CD14-positive monocyte (primary cell): ENCODE data around the gene CCDC73. TPM values are rescaled to one million over a fixed set of nuclear protein-coding genes. Genes with fewer than 3 reads are reported as not detected.

ENCODE experiments used
- DNase-seq, 3 donors: peaks; one replicate each; pipeline ENCODE4 v3.0.0-alpha.2; 2011 to 2022
- H2AFZ ChIP-seq: 2 replicates; pipeline ENCODE4 v1.6.0; 2012; ENCODE audit warnings: mild to moderate bottlenecking, low read depth, low read length, inconsistent platforms; ENCODE audit not compliant: insufficient read depth, poor library complexity, severe bottlenecking
- H3K27ac ChIP-seq, 2 donors: 1 replicate in 1 of 2; 2 replicates in 1 of 2; pipeline ENCODE4 v1.5.1; 2012 to 2013; ENCODE audit warnings: low read length in 2 of 2, control low read depth in 1 of 2, inconsistent platforms in 1 of 2, low read depth in 1 of 2, mild to moderate bottlenecking in 1 of 2
- H3K27me3 ChIP-seq, 2 donors: one replicate each; pipeline versions ENCODE4 v1.6.0 to v1.6.1; 2011 to 2013; ENCODE audit warnings: low read length in 2 of 2; ENCODE audit not compliant: control insufficient read depth in 2 of 2, insufficient read depth in 2 of 2
- H3K36me3 ChIP-seq, 2 donors: replicated peaks in 1 of 2; 1 replicate in 1 of 2; 2 replicates in 1 of 2; pipeline versions ENCODE4 v1.5.1 to v1.6.1; 2012 to 2013; ENCODE audit warnings: low read length in 2 of 2, control low read depth in 1 of 2, inconsistent platforms in 1 of 2, mild to moderate bottlenecking in 1 of 2; ENCODE audit not compliant: insufficient read depth in 2 of 2, control insufficient read depth in 1 of 2
- H3K4me1 ChIP-seq, 2 donors: 1 replicate in 1 of 2; 2 replicates in 1 of 2; pipeline versions ENCODE4 v1.5.1 to v1.6.1; 2012 to 2013; ENCODE audit warnings: low read length in 2 of 2, control low read depth in 1 of 2, inconsistent platforms in 1 of 2, mild to moderate bottlenecking in 1 of 2, moderate library complexity in 1 of 2; ENCODE audit not compliant: insufficient read depth in 2 of 2, control insufficient read depth in 1 of 2
- H3K4me2 ChIP-seq: replicated peaks from 2 replicates; pipeline ENCODE3; 2012; ENCODE audit warnings: low read length, moderate library complexity, mild to moderate bottlenecking; ENCODE audit not compliant: poor library complexity, severe bottlenecking; ENCODE audit errors: extremely low read depth
- H3K4me3 ChIP-seq, 3 experiments: fragments of 200-600 bp in 1 of 3; sonication (generic) in 1 of 3; replicated peaks in 1 of 3; 1 replicate in 2 of 3; 2 replicates in 1 of 3; pipeline ENCODE4 v1.5.1; 2011 to 2013; ENCODE audit warnings: low read length in 3 of 3, mild to moderate bottlenecking in 3 of 3, control low read depth in 2 of 3, low read depth in 2 of 3, inconsistent platforms in 1 of 3, moderate library complexity in 1 of 3
- H3K79me2 ChIP-seq: 2 replicates; pipeline ENCODE4 v1.6.0; 2012; ENCODE audit warnings: mild to moderate bottlenecking, control low read depth, inconsistent platforms, low read length, moderate library complexity; ENCODE audit not compliant: insufficient read depth
- H3K9ac ChIP-seq: 2 replicates; pipeline ENCODE4 v1.6.0; 2017; ENCODE audit warnings: low read length, mild to moderate bottlenecking; ENCODE audit not compliant: insufficient read depth, poor library complexity, severe bottlenecking
- H3K9me3 ChIP-seq, 2 donors: replicated peaks in 1 of 2; 1 replicate in 1 of 2; 2 replicates in 1 of 2; pipeline versions ENCODE4 v1.5.1 to v1.6.1; 2012 to 2013; ENCODE audit warnings: low read length in 2 of 2, control low read depth in 1 of 2; ENCODE audit not compliant: control insufficient read depth in 1 of 2, insufficient read depth in 1 of 2
- H4K20me1 ChIP-seq: 2 replicates; pipeline ENCODE4 v1.6.0; 2012; ENCODE audit warnings: mild to moderate bottlenecking, low read length, control low read depth, moderate library complexity; ENCODE audit not compliant: insufficient read depth
- H3K27ac Mint-ChIP-seq, 7 donors: one replicate each; pipeline ENCODE4 v1.8.0; 2020; ENCODE audit warnings: mild to moderate bottlenecking in 7 of 7, mixed read lengths in 7 of 7, moderate library complexity in 6 of 7, inconsistent platforms in 2 of 7
- H3K27me3 Mint-ChIP-seq, 3 donors: one replicate each; pipeline ENCODE4 v1.8.0; 2021 to 2022; ENCODE audit warnings: low read depth in 3 of 3, mild to moderate bottlenecking in 3 of 3, mixed read lengths in 3 of 3, moderate library complexity in 3 of 3, inconsistent platforms in 1 of 3
- H3K36me3 Mint-ChIP-seq, 2 donors: one replicate each; pipeline ENCODE4 v1.8.0; 2020; ENCODE audit warnings: mixed read lengths in 2 of 2, inconsistent platforms in 1 of 2, mild to moderate bottlenecking in 1 of 2
- H3K4me1 Mint-ChIP-seq: one replicate; pipeline ENCODE4 v1.8.0; 2020; ENCODE audit warnings: mild to moderate bottlenecking, mixed read lengths
- H3K4me3 Mint-ChIP-seq, 2 donors: one replicate each; pipeline ENCODE4 v1.8.0; 2020; ENCODE audit warnings: mild to moderate bottlenecking in 2 of 2, mixed read lengths in 2 of 2, moderate library complexity in 1 of 2
- H3K9me3 Mint-ChIP-seq, 7 donors: one replicate each; pipeline ENCODE4 v1.8.0; 2020 to 2022; ENCODE audit warnings: mixed read lengths in 7 of 7, mild to moderate bottlenecking in 6 of 7, moderate library complexity in 6 of 7, inconsistent platforms in 2 of 7
- WGBS: methylation state at CpG from one replicate; pipeline ENCODE4 v1.1.5; 2013; ENCODE audit warnings: missing lambda C conversion rate; ENCODE audit not compliant: insufficient coverage; 5-methylcytosine and 5-hydroxymethylcytosine counted together
- intact Hi-C, 2 donors: fragments of 100-400 bp; cut with micrococcal nuclease; formaldehyde crosslinking; loops; one replicate each; pipeline versions ENCODE4 v1.15.0 to v1.15.1; 2023
- polyA plus RNA-seq, 3 donors: library from polyadenylated mRNA; depleted of rRNA in 1 of 3; unstranded in 2 of 3; stranded (reverse) in 1 of 3; fragments of 300-500 nt in 2 of 3; fragments of >200 nt in 1 of 3; fragmentation: Illumina TruSeq in 2 of 3; gene quantifications; 1 replicate in 2 of 3; 2 replicates in 1 of 3; pipeline ENCODE4 v1.2.3, GENCODE V29; 2012 to 2021
- TF ChIP-seq, protein P1 (sequence below): fragments of 200-600 bp; IDR thresholded peaks from one replicate; pipeline ENCODE4 v1.8.0; 2022; ENCODE audit warnings: antibody characterized with exemption, mild to moderate bottlenecking

CCDC73 gene
- polyA plus RNA-seq, 3 donors = 0.03 to 0.09 TPM; not detected in 1

DNA sequence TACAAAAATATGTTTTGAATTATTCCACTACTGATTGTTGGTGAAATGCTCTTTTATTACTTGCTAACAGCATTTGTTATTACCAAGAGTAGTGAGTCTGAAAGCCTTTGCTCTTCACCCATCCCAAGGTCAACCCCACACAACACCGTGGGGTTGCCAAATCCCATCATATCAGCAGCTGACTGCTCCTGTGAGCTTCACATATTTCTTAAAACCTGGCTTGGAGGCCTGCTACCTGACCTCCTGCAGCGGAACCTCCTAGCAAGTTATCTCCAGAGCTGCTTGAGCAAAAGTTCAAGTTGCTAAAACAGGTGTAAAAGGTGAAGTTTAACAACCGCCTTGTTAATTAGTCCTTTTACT is 230.9 kb downstream of the CCDC73 start:
- Histone ChIP-seq H3K4me3 (no peak overlapping the region), H3K27me3 (no peaks in the 10 kb centered on the region), H3K4me1 (no peaks in the 10 kb centered on the region), H2AFZ (no peak overlapping the region), H3K27ac (no peak overlapping the region), H3K9me3 (no peaks in the 10 kb centered on the region), H3K4me2 (no peak overlapping the region), H3K36me3 (no peaks in the 10 kb centered on the region), H4K20me1 (no peaks in the 10 kb centered on the region), H3K79me2 (no peaks in the 10 kb centered on the region), H3K9ac (no peak overlapping the region)
- TF ChIP-seq, protein P1, sequence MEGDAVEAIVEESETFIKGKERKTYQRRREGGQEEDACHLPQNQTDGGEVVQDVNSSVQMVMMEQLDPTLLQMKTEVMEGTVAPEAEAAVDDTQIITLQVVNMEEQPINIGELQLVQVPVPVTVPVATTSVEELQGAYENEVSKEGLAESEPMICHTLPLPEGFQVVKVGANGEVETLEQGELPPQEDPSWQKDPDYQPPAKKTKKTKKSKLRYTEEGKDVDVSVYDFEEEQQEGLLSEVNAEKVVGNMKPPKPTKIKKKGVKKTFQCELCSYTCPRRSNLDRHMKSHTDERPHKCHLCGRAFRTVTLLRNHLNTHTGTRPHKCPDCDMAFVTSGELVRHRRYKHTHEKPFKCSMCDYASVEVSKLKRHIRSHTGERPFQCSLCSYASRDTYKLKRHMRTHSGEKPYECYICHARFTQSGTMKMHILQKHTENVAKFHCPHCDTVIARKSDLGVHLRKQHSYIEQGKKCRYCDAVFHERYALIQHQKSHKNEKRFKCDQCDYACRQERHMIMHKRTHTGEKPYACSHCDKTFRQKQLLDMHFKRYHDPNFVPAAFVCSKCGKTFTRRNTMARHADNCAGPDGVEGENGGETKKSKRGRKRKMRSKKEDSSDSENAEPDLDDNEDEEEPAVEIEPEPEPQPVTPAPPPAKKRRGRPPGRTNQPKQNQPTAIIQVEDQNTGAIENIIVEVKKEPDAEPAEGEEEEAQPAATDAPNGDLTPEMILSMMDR = no peak
- intact Hi-C loops = no loop called here
- H3K36me3 Mint-ChIP-seq = no peaks in the 10 kb centered on the region
- H3K27ac Mint-ChIP-seq = no peak overlapping the region
- DNase-seq = no peak
- H3K4me3 Mint-ChIP-seq = no peak overlapping the region
- H3K27me3 Mint-ChIP-seq = peaks cover 0 to 2% (median 2%) of the 10 kb centered on the region in 3 donors
- H3K4me1 Mint-ChIP-seq = peaks cover 6% of the 10 kb centered on the region
- no peaks in the 10 kb centered on the region for H3K9me3 Mint-ChIP-seq
- WGBS = no CpG with 5 or more reads among the region's 3 CpGs

DNA sequence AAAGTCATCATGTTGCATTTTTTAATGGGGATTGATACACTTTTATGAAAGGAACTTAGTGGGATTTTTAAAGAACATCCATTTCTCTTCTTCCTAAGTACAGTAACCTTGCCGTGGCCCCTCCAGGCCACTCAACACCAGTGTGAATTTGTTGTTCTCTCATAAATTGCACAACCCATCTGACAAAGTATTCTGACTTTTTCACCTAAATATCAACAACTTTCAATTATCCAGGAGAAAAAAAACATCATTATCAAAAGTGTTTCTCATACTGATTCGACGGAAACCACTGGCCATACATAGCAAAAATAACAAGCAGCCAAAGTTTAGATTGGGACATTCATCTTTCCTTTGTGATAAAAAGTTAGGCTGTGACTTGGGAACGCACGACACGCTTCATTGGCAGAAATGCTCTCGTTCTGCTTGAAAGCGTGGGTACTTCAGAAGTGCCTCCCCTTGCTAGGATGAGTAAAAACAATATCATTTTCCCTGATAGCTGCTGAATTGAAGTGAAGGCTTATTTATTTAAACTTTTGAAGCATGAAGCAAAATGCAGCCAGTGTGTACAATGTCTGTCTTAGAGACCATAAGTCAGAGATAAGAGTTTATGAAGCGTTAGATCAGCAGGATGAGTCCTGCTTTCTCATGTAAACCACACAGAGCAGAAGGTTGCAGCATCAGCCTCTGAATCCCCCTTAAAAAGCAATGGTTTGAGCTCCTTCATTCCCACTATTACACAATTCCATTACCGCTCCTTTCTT is 231.4 kb downstream of the CCDC73 start:
- Histone ChIP-seq H3K4me3 (no peak overlapping the region), H4K20me1 (no peaks in the 10 kb centered on the region), H3K27ac (no peak overlapping the region), H3K4me2 (no peak overlapping the region), H3K36me3 (no peaks in the 10 kb centered on the region), H3K79me2 (no peaks in the 10 kb centered on the region), H3K27me3 (no peaks in the 10 kb centered on the region), H3K9me3 (no peaks in the 10 kb centered on the region), H3K4me1 (no peaks in the 10 kb centered on the region), H3K9ac (no peak overlapping the region), H2AFZ (no peak overlapping the region)
- H3K27ac Mint-ChIP-seq = no peak overlapping the region
- no peak for DNase-seq
- peaks cover 6% of the 10 kb centered on the region for H3K4me1 Mint-ChIP-seq
- peaks cover 0 to 2% (median 2%) of the 10 kb centered on the region in 3 donors for H3K27me3 Mint-ChIP-seq
- WGBS = 94% methylated on average over 5 of the region's 10 CpGs
- TF ChIP-seq, protein P1 = no peak
- no peaks in the 10 kb centered on the region for H3K36me3 Mint-ChIP-seq
- no peaks in the 10 kb centered on the region for H3K9me3 Mint-ChIP-seq
- intact Hi-C loops = no loop called here
- no peak overlapping the region for H3K4me3 Mint-ChIP-seq
